Gastroesophageal sphincter (tissue), 3 donors: ENCODE results near the gene ERN2.

Experiments
- CTCF ChIP-seq, 4 experiments: fragments of 200-600 bp in 2 of 4; fragments of 450-650 bp in 2 of 4; sonication (generic) in 1 of 4; IDR thresholded peaks; one replicate each; pipeline ENCODE4 v1.5.1; 2017 to 2019; ENCODE audit warnings: antibody characterized with exemption in 4 of 4, mild to moderate bottlenecking in 2 of 4, moderate library complexity in 2 of 4
- POLR2A ChIP-seq, 2 donors: fragments of 450-650 bp; IDR thresholded peaks; one replicate each; pipeline ENCODE4 v1.6.1; 2017; ENCODE audit warnings: antibody characterized with exemption in 2 of 2, mild to moderate bottlenecking in 2 of 2, moderate library complexity in 1 of 2
- POLR2AphosphoS5 ChIP-seq: sonication (generic); formaldehyde crosslinking; IDR thresholded peaks from one replicate; pipeline ENCODE4 v1.6.1; 2017; ENCODE audit warnings: antibody characterized with exemption

- TF ChIP-seq CTCF (IDR thresholded peaks at IDR 0.05) (no peak), POLR2A (IDR thresholded peaks at IDR 0.05) (no peak), POLR2AphosphoS5 (no peak)
Observed at GRCh38 chr16:23668873-23669272, 44.1 kb downstream of the ERN2 start.
